Endothelial cell of umbilical vein (primary cell): ENCODE data around the gene ROBO2. TPM values are rescaled to one million over a fixed set of nuclear protein-coding genes. Genes with fewer than 3 reads are reported as not detected.

ENCODE experiments used
- BruUV-seq: library from RNA; stranded (reverse); fragments of 400-500 nt; replicated peaks from 2 replicates; lab custom pipeline; 2021; lab: Mats Ljungman, UMichigan
- CTCF ChIA-PET: fragments of 300-600, 350-600 bp; sonication (Branson Sonifier 250); formaldehyde crosslinking; loops from one replicate; lab custom pipeline; 2021; ENCODE audit warnings: antibody characterized with exemption, inconsistent platforms; lab: Charles Lee
- POLR2A ChIA-PET: fragments of 300-600, 350-600 bp; sonication (Branson Sonifier 250); formaldehyde crosslinking; loops from one replicate; lab custom pipeline; 2021; ENCODE audit warnings: antibody characterized with exemption, inconsistent platforms; lab: Charles Lee
- DNase-seq: peaks from one replicate; pipeline ENCODE4 v3.0.0-alpha.2; 2011; ENCODE audit warnings: low read depth, low spot score
- FAIRE-seq: peaks from 2 replicates; lab custom pipeline; 2011; peaks lifted over from hg19 to GRCh38; lab: Jason Lieb, UNC
- H2AFZ ChIP-seq: 2 replicates; pipeline ENCODE4 v1.6.0; 2012; ENCODE audit warnings: low read depth, low read length, control low read depth, inconsistent platforms
- H3K27ac ChIP-seq: 2 replicates; pipeline ENCODE4 v1.5.1; 2011; ENCODE audit warnings: low read depth, mild to moderate bottlenecking, control low read depth, low read length, moderate library complexity; ENCODE audit not compliant: insufficient read depth
- H3K27me3 ChIP-seq, 2 experiments: 2 replicates each; pipeline versions ENCODE4 v1.6.0 to v1.6.1; 2011; ENCODE audit warnings: low read length in 2 of 2, mixed read lengths in 1 of 2; ENCODE audit not compliant: control insufficient read depth in 2 of 2, insufficient read depth in 2 of 2
- H3K36me3 ChIP-seq, 2 experiments: 2 replicates in 1 of 2; 3 replicates in 1 of 2; pipeline ENCODE4 v1.5.1; 2011; ENCODE audit warnings: low read length in 2 of 2, mild to moderate bottlenecking in 1 of 2, moderate library complexity in 1 of 2; ENCODE audit not compliant: control insufficient read depth in 2 of 2, insufficient read depth in 2 of 2; ENCODE audit errors: extremely low read depth in 1 of 2
- H3K4me1 ChIP-seq: 3 replicates; pipeline ENCODE4 v1.5.1; 2011; ENCODE audit warnings: mild to moderate bottlenecking, low read length; ENCODE audit not compliant: control insufficient read depth, insufficient read depth; ENCODE audit errors: extremely low read depth
- H3K4me2 ChIP-seq: 2 replicates; pipeline ENCODE4 v1.6.1; 2011; ENCODE audit warnings: low read length, control low read depth, mixed read lengths; ENCODE audit not compliant: insufficient read depth
- H3K4me3 ChIP-seq, 3 experiments: fragments of 200-600 bp in 1 of 3; sonication (generic), shearing (Covaris generic) in 1 of 3; replicated peaks in 1 of 3; 2 replicates each; pipeline ENCODE4 v1.5.1; 2011 to 2016; ENCODE audit warnings: control low read depth in 3 of 3, low read length in 3 of 3, mild to moderate bottlenecking in 2 of 3, inconsistent platforms in 1 of 3, low read depth in 1 of 3, moderate library complexity in 1 of 3; ENCODE audit not compliant: insufficient read depth in 1 of 3
- H3K79me2 ChIP-seq: 2 replicates; pipeline ENCODE4 v1.6.0; 2012; ENCODE audit warnings: low read length, inconsistent platforms; ENCODE audit not compliant: control insufficient read depth, insufficient read depth
- H3K9ac ChIP-seq: replicated peaks from 2 replicates; pipeline ENCODE3; 2011; ENCODE audit warnings: low read length, control low read depth; ENCODE audit not compliant: insufficient read depth; ENCODE audit errors: extremely low read depth
- H3K9me1 ChIP-seq: replicated peaks from 3 replicates; pipeline ENCODE4 v1.6.0; 2011; ENCODE audit warnings: mild to moderate bottlenecking, low read length; ENCODE audit not compliant: control insufficient read depth, insufficient read depth; ENCODE audit errors: extremely low read depth
- H3K9me3 ChIP-seq: replicated peaks from 2 replicates; pipeline ENCODE4 v1.5.1; 2012; ENCODE audit warnings: low read length, inconsistent platforms; ENCODE audit not compliant: control insufficient read depth, insufficient read depth
- H4K20me1 ChIP-seq: replicated peaks from 2 replicates; pipeline ENCODE3; 2011; ENCODE audit warnings: mild to moderate bottlenecking, low read length; ENCODE audit not compliant: control insufficient read depth, insufficient read depth; ENCODE audit errors: extremely low read depth
- EZH2 ChIP-seq: IDR thresholded peaks from 2 replicates; pipeline ENCODE4 v1.6.1; 2012; ENCODE audit warnings: borderline replicate concordance, low read depth, mild to moderate bottlenecking, moderate library complexity, low read length, inconsistent platforms; ENCODE audit not compliant: severe bottlenecking
- FOS ChIP-seq: IDR thresholded peaks from 2 replicates; pipeline ENCODE4 v1.6.1; 2011; ENCODE audit warnings: mild to moderate bottlenecking, low read length, moderate library complexity, borderline replicate concordance; ENCODE audit not compliant: insufficient read depth
- GATA2 ChIP-seq: IDR thresholded peaks from 2 replicates; pipeline ENCODE4 v1.7.0; 2011; ENCODE audit warnings: low read depth, mild to moderate bottlenecking, moderate library complexity, mixed read lengths, low read length; ENCODE audit not compliant: insufficient read length, insufficient read depth
- JUN ChIP-seq: IDR thresholded peaks from 2 replicates; pipeline ENCODE4 v1.6.1; 2011; ENCODE audit warnings: borderline replicate concordance, low read depth; ENCODE audit not compliant: insufficient read length, insufficient read depth
- MAX ChIP-seq: IDR thresholded peaks from 2 replicates; pipeline ENCODE4 v1.6.1; 2011; ENCODE audit not compliant: insufficient read depth, insufficient read length
- MYC ChIP-seq: IDR thresholded peaks from one replicate; pipeline ENCODE4 v1.6.1; 2011; ENCODE audit warnings: mild to moderate bottlenecking, low read depth, low read length
- POLR2A ChIP-seq: IDR thresholded peaks from 2 replicates; pipeline ENCODE4 v1.6.1; 2012; ENCODE audit warnings: low read depth, mild to moderate bottlenecking, control low read depth, low read length
- POLR2AphosphoS5 ChIP-seq: IDR thresholded peaks from 2 replicates; pipeline ENCODE4 v1.6.1; 2012; ENCODE audit warnings: low read depth, mild to moderate bottlenecking, control low read depth, low read length, moderate library complexity; ENCODE audit not compliant: insufficient read depth
- dilution Hi-C: fragments of 300-500 bp; cut with MboI; formaldehyde crosslinking; loops from one replicate; pipeline ENCODE4 v1.15.0; 2019; ENCODE audit warnings: low sequenced_read_pairs; ENCODE audit not compliant: extremely low pct_ligation_motif_present
- intact Hi-C: fragments of 100-400 bp; cut with micrococcal nuclease; formaldehyde crosslinking; loops from one replicate; pipeline ENCODE4 v1.10.0; 2022
- polyA plus RNA-seq, 4 experiments: library from polyadenylated mRNA; depleted of rRNA in 3 of 4; stranded (reverse) in 3 of 4; unstranded in 1 of 4; fragments of >200 nt; gene quantifications; 2 replicates each; pipeline versions ENCODE4 v1.2.1 to v1.2.3, GENCODE V29; 2011 to 2012; ENCODE audit warnings: missing spikeins in 1 of 4
- total RNA-seq: library from RNA; stranded (reverse); gene quantifications from 2 replicates; pipeline ENCODE4 v1.2.3, GENCODE V29; 2021
- TF ChIP-seq, protein P1 (sequence below), 2 donors: IDR thresholded peaks; 1 replicate in 1 of 2; 2 replicates in 1 of 2; pipeline ENCODE4 v1.5.1; 2011; ENCODE audit warnings: low read length in 2 of 2, mild to moderate bottlenecking in 2 of 2, moderate library complexity in 2 of 2, control low read depth in 1 of 2, inconsistent platforms in 1 of 2, low read depth in 1 of 2; ENCODE audit not compliant: insufficient read depth in 1 of 2; ENCODE audit errors: extremely low read depth in 1 of 2

The ROBO2 gene
- total and polyA plus RNA-seq, 2 donors (not counting 3 experiments of a cell fraction or from before 2014, with no cell fraction given), result not detected

GRCh38 chr3:77342027-77342426 is 302.1 kb downstream of the ROBO2 start:
- no peak overlapping the region for H2AFZ ChIP-seq
- no peak for DNase-seq
- FAIRE-seq, result no peak
- H3K4me1 ChIP-seq, result no peaks in the 10 kb centered on the region
- intact Hi-C loops (loop anchor here (10.0 kb wide), 1 partner anchor 1693 kb away; no protein-coding TSS in a partner anchor), dilution Hi-C loops (no loop called here)
- no peaks in the 10 kb centered on the region for H3K9me3 ChIP-seq
- H3K27me3 ChIP-seq, result no peaks in the 10 kb centered on the region
- H3K79me2 ChIP-seq, result no peaks in the 10 kb centered on the region
- H3K9ac ChIP-seq, result no peak overlapping the region
- no peak overlapping the region for H3K27ac ChIP-seq
- no peak overlapping the region for H3K4me2 ChIP-seq
- H3K9me1 ChIP-seq, result no peaks in the 10 kb centered on the region
- no peaks in the 10 kb centered on the region for H4K20me1 ChIP-seq
- no TSS peak for BruUV-seq
- ChIA-PET CTCF (interaction anchor here (4.4 kb wide), 1 partner anchor 22 kb away, joined by 19 read pairs; no protein-coding TSS in a partner anchor), POLR2A (no interaction called here)
- TF ChIP-seq, protein P1, sequence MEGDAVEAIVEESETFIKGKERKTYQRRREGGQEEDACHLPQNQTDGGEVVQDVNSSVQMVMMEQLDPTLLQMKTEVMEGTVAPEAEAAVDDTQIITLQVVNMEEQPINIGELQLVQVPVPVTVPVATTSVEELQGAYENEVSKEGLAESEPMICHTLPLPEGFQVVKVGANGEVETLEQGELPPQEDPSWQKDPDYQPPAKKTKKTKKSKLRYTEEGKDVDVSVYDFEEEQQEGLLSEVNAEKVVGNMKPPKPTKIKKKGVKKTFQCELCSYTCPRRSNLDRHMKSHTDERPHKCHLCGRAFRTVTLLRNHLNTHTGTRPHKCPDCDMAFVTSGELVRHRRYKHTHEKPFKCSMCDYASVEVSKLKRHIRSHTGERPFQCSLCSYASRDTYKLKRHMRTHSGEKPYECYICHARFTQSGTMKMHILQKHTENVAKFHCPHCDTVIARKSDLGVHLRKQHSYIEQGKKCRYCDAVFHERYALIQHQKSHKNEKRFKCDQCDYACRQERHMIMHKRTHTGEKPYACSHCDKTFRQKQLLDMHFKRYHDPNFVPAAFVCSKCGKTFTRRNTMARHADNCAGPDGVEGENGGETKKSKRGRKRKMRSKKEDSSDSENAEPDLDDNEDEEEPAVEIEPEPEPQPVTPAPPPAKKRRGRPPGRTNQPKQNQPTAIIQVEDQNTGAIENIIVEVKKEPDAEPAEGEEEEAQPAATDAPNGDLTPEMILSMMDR (IDR thresholded peaks at IDR 0.05; ENCODE audit: extremely low read depth in 1 of 2, insufficient read depth in 1 of 2, low read depth in 1 of 2, low read length in 2 of 2), result no peak
- TF ChIP-seq MAX, result no peak
- no peak for TF ChIP-seq FOS
- no peak for TF ChIP-seq EZH2
- no peak for TF ChIP-seq POLR2AphosphoS5
- no peak for TF ChIP-seq GATA2
- no peak for TF ChIP-seq MYC
- no peak for TF ChIP-seq JUN
- no peak for TF ChIP-seq POLR2A
- H3K36me3 ChIP-seq, result no peaks in the 10 kb centered on the region
- H3K4me3 ChIP-seq, result no peak overlapping the region
